GM21576 (cell line): ENCODE measurements around the gene ELMO3.

Experiments
- ATAC-seq: cut with Tn5 transposase; IDR thresholded peaks from one replicate; pipeline ENCODE4 v1.9.1; 2021; ENCODE audit warnings: mild to moderate bottlenecking, moderate library complexity; ENCODE audit not compliant: unreplicated experiment

Gene ELMO3

GRCh38 chr16:67237396-67238277 is 38.7 kb downstream of the ELMO3 start:
- ATAC-seq = no peak

GRCh38 chr16:67238278-67238575 is 39.3 kb downstream of the ELMO3 start:
- no peak for ATAC-seq

GRCh38 chr16:67238806-67239470 is 40.0 kb downstream of the ELMO3 start:
- ATAC-seq = no peak

- no peak for ATAC-seq
Measured at GRCh38 chr16:67240506-67240905, 41.6 kb downstream of the ELMO3 start.

- no peak for ATAC-seq
Measured at GRCh38 chr16:67241008-67241900, 42.3 kb downstream of the ELMO3 start.

- ATAC-seq = no peak
Measured at GRCh38 chr16:67242138-67242730, 43.3 kb downstream of the ELMO3 start.

- no peak for ATAC-seq
Measured at GRCh38 chr16:67243481-67243880, 44.5 kb downstream of the ELMO3 start.

GRCh38 chr16:67244387-67245185 is 45.7 kb downstream of the ELMO3 start:
- peak; percentile 47 for ATAC-seq

GRCh38 chr16:67245186-67245585 is 46.3 kb downstream of the ELMO3 start:
- ATAC-seq = no peak

- ATAC-seq = no peak
Measured at GRCh38 chr16:67245674-67246080, 46.7 kb downstream of the ELMO3 start.

GRCh38 chr16:67246081-67246755 is 47.3 kb downstream of the ELMO3 start:
- peak; percentile 23 for ATAC-seq

- peak; percentile 14 for ATAC-seq
Measured at GRCh38 chr16:67246756-67247191, 47.8 kb downstream of the ELMO3 start.

GRCh38 chr16:67247192-67248072 is 48.5 kb downstream of the ELMO3 start, which contains the start of gene FHOD1:
TSS of gene FHOD1 (minus strand) at chr16:67247481. CDS start at chr16:67247410, 71 bp downstream.
- ATAC-seq = peak; percentile 34

- no peak for ATAC-seq
Measured at GRCh38 chr16:67248073-67248400, 49.1 kb downstream of the ELMO3 start.

GRCh38 chr16:67248401-67249177 is 49.7 kb downstream of the ELMO3 start, which contains the start of gene SLC9A5:
TSS of gene SLC9A5 (plus strand) at chr16:67248979. CDS start at chr16:67249015, 36 bp downstream.
- no peak for ATAC-seq

- no peak for ATAC-seq
Measured at GRCh38 chr16:67249178-67250044, 50.5 kb downstream of the ELMO3 start.

GRCh38 chr16:67250045-67250327 is 51.1 kb downstream of the ELMO3 start:
- ATAC-seq = no peak
